Fibroblast of lung (primary cell): ENCODE data around the gene EOGT.

Experiments
- CTCF ChIP-seq, 2 donors: IDR thresholded peaks in 1 of 2; conservative IDR thresholded peaks in 1 of 2; 1 replicate in 1 of 2; 2 replicates in 1 of 2; pipeline ENCODE4 v1.5.1; 2011 to 2012; ENCODE audit warnings: low read length in 2 of 2, control low read depth in 1 of 2, inconsistent platforms in 1 of 2, low read depth in 1 of 2, mild to moderate bottlenecking in 1 of 2
- EZH2 ChIP-seq: IDR thresholded peaks from 2 replicates; pipeline ENCODE4 v1.5.1; 2012; ENCODE audit warnings: low read length, control low read depth, mild to moderate bottlenecking; ENCODE audit errors: missing control alignments

- TF ChIP-seq CTCF (conservative IDR thresholded peaks at IDR 0.05 in 1 of 2, IDR thresholded peaks at IDR 0.05 in 1 of 2; ENCODE audit: low read depth in 1 of 2, low read length in 2 of 2) (no peak), EZH2 (no peak)
These were observed 54.6 kb downstream of the EOGT start for GRCh38 chr3:68958932-68959331.
